K562 (cell line): ENCODE data around the gene ZDHHC16. TPM values are rescaled to one million over a fixed set of nuclear protein-coding genes. Genes with fewer than 3 reads are reported as not detected.
A peak's percentile ranks its signal among the peaks of the same experiment; 100 is the strongest.

Source experiments
- CC2D1A ChIP-seq: fragments of 450-650 bp; IDR thresholded peaks from 2 replicates; pipeline ENCODE4 v1.6.1; 2017; ENCODE audit warnings: mild to moderate bottlenecking
- CREBBP ChIP-seq: IDR thresholded peaks from one replicate; pipeline ENCODE4 v1.6.1; 2012; ENCODE audit warnings: low read depth, mild to moderate bottlenecking, control low read depth, inconsistent platforms, low read length
- ERF ChIP-seq: fragments of 450-650 bp; formaldehyde crosslinking; IDR thresholded peaks from 2 replicates; pipeline ENCODE4 v1.4.0; 2020; ENCODE audit warnings: mild to moderate bottlenecking, mixed read lengths
- HMGN3 ChIP-seq: IDR thresholded peaks from 2 replicates; pipeline ENCODE4 v1.6.1; 2011; ENCODE audit warnings: borderline replicate concordance, low read depth, mild to moderate bottlenecking, mixed read lengths, low read length; ENCODE audit not compliant: insufficient read length; ENCODE audit errors: extremely low read depth
- HNRNPUL1 ChIP-seq: fragments of 200-400 bp; formaldehyde crosslinking; IDR thresholded peaks from 2 replicates; pipeline ENCODE4 v1.6.1; 2017; ENCODE audit warnings: low read length
- KLF1 ChIP-seq: fragments of 450-650 bp; IDR thresholded peaks from 2 replicates; pipeline ENCODE4 v1.6.1; 2016; ENCODE audit warnings: missing genetic modification characterization, missing compliant biosample characterization
- MAX ChIP-seq: sonication (generic); formaldehyde crosslinking; IDR thresholded peaks from 2 replicates; pipeline ENCODE4 v1.9.0; 2022; ENCODE audit warnings: mild to moderate bottlenecking, missing genetic modification reagents
- NEUROD1 ChIP-seq: fragments of 150-350 bp; IDR thresholded peaks from 2 replicates; pipeline ENCODE4 v1.6.1; 2014; ENCODE audit warnings: borderline replicate concordance, low read length, low read depth; ENCODE audit not compliant: partially characterized antibody
- NR0B1 ChIP-seq: fragments of 450-650 bp; IDR thresholded peaks from one replicate; pipeline ENCODE4 v1.6.1; 2018; ENCODE audit warnings: mild to moderate bottlenecking, moderate library complexity; ENCODE audit not compliant: partially characterized antibody
- NR2C1 ChIP-seq, 2 experiments: fragments of 450-650 bp; IDR thresholded peaks; 2 replicates each; pipeline ENCODE4 v1.6.1; 2017; ENCODE audit warnings: mild to moderate bottlenecking in 2 of 2, antibody characterized with exemption in 1 of 2, inconsistent platforms in 1 of 2, missing compliant biosample characterization in 1 of 2, missing genetic modification characterization in 1 of 2
- PATZ1 ChIP-seq: fragments of 250-450 bp; sonication (Bioruptor Pico); IDR thresholded peaks from 2 replicates; pipeline ENCODE4 v1.5.0; 2020; ENCODE audit warnings: mild to moderate bottlenecking, borderline replicate concordance
- PHF8 ChIP-seq: fragments of 200-600 bp; sonication (generic); IDR thresholded peaks from 2 replicates; pipeline ENCODE4 v1.6.1; 2012; ENCODE audit warnings: mixed run types, mild to moderate bottlenecking, inconsistent platforms, low read length, moderate library complexity, borderline replicate concordance
- PTBP1 ChIP-seq: fragments of 200-400 bp; formaldehyde crosslinking; IDR thresholded peaks from 2 replicates; pipeline ENCODE4 v1.6.1; 2017; ENCODE audit warnings: low read depth, low read length
- RFX5 ChIP-seq: IDR thresholded peaks from 2 replicates; pipeline ENCODE4 v1.6.1; 2011; ENCODE audit warnings: low read depth, mild to moderate bottlenecking, improper control_type of control experiment, low read length
- SIX5 ChIP-seq, 2 experiments: IDR thresholded peaks; 2 replicates each; pipeline ENCODE4 v1.6.1; 2011; ENCODE audit warnings: low read length in 2 of 2, borderline replicate concordance in 1 of 2, low read depth in 1 of 2, mild to moderate bottlenecking in 1 of 2, moderate library complexity in 1 of 2; ENCODE audit not compliant: insufficient read depth in 1 of 2
- SNRNP70 ChIP-seq: fragments of 200-400 bp; formaldehyde crosslinking; optimal IDR thresholded peaks from 2 replicates; pipeline ENCODE3; 2017; ENCODE audit warnings: low read depth, low read length
- ZNF143 ChIP-seq: sonication (generic); formaldehyde crosslinking; IDR thresholded peaks from 2 replicates; pipeline ENCODE4 v1.9.0; 2022; ENCODE audit warnings: mild to moderate bottlenecking, missing genetic modification reagents
- ZNF24 ChIP-seq: fragments of 450-650 bp; IDR thresholded peaks from 2 replicates; pipeline ENCODE4 v1.6.1; 2016
- ZNF609 ChIP-seq: sonication (generic); formaldehyde crosslinking; IDR thresholded peaks from 2 replicates; pipeline ENCODE4 v1.8.1; 2023; ENCODE audit warnings: missing genetic modification reagents, mild to moderate bottlenecking, borderline replicate concordance
- polyA plus RNA-seq, 8 experiments: library from polyadenylated mRNA; depleted of rRNA in 4 of 8; stranded (reverse) in 5 of 8; unstranded in 3 of 8; fragments of >200 nt; fragmentation: Nextera tagmentation in 2 of 8; fragmentation: Illumina TruSeq in 1 of 8; extraction: Ambion mirVana in 2 of 8; extraction: Trizol in 1 of 8; gene quantifications; 2 replicates each; pipeline versions ENCODE4 v1.2.1 to v1.2.3, GENCODE V29; 2011 to 2014; ENCODE audit warnings: inconsistent platforms in 1 of 8, missing spikeins in 1 of 8
- total RNA-seq, 7 experiments: library from RNA; depleted of rRNA in 6 of 7; stranded (reverse); fragments of >200 nt in 6 of 7; fragmentation: Illumina TruSeq in 2 of 7; extraction: Trizol in 2 of 7; gene quantifications; 2 replicates each; pipeline versions ENCODE4 v1.2.1 to v1.2.3, GENCODE V29; 2011 to 2021; ENCODE audit warnings: low replicate concordance in 1 of 7

The ZDHHC16 gene
- total and polyA plus RNA-seq, 9 of the 15 experiments (the other 6 are each of a cell fraction or from before 2014, with no cell fraction given): 12.5 to 33.8 (median 21.3) TPM

GRCh38 chr10:97425964-97426775, 19.8 kb upstream of the ZDHHC16 start, which contains the start of gene PGAM1 (continued):
- TF ChIP-seq NR0B1 (no peak), SIX5 (IDR thresholded peaks at IDR 0.05; ENCODE audit: borderline replicate concordance in 1 of 2, insufficient read depth in 1 of 2, low read depth in 1 of 2, low read length in 2 of 2) (peak in 1 of 2 experiments; percentile 22; a peak in 1 of 4 replicates), NR2C1 (IDR thresholded peaks at IDR 0.05) (peak; percentile 96), NR2C1 (tag; IDR thresholded peaks at IDR 0.05) (peak; percentile 93), PTBP1 (no peak), HNRNPUL1 (no peak), HMGN3 (no peak), ZNF143 (no peak), SNRNP70 (no peak), PATZ1 (no peak), ZNF609 (CRISPR knock-in tag) (no peak), KLF1 (tag) (0 out of 2 replicates have a peak, but pooled peaks have one; percentile 41), CREBBP (no peak), ZNF24 (no peak), ERF (CRISPR knock-in tag) (no peak), NEUROD1 (peak; percentile 41), MAX (CRISPR knock-in tag) (peak; percentile 78), PHF8 (peak; percentile 53; the same call in 1 of the 2 replicates), CC2D1A (no peak), RFX5 (no peak)
